Measurements from ENCODE around the gene CDS2.

The CDS2 gene

GRCh38 chr20:5149892-5150225 lies 23.1 kb downstream of the CDS2 start:
- FAIRE-seq: no peak
- no peak for DNase-seq (ENCODE audit: insufficient read length, low spot score)

- DNase-seq (ENCODE audit: insufficient read length, low spot score) (peak; percentile 34), FAIRE-seq (no peak)
These were observed 23.6 kb downstream of the CDS2 start for GRCh38 chr20:5150226-5151076.

GRCh38 chr20:5153152-5153467 lies 26.3 kb downstream of the CDS2 start:
- FAIRE-seq (no peak), DNase-seq (ENCODE audit: insufficient read length, low spot score) (no peak)

- FAIRE-seq (no peak), DNase-seq (ENCODE audit: insufficient read length, low spot score) (no peak)
These were observed 27.1 kb downstream of the CDS2 start for GRCh38 chr20:5153612-5154542.

- FAIRE-seq (no peak), DNase-seq (ENCODE audit: insufficient read length, low spot score) (no peak)
These were observed 27.7 kb downstream of the CDS2 start for GRCh38 chr20:5154543-5154925.

GRCh38 chr20:5155404-5155803 lies 28.6 kb downstream of the CDS2 start:
- FAIRE-seq: no peak
- no peak for DNase-seq (ENCODE audit: insufficient read length, low spot score)

- FAIRE-seq (peak; percentile 91), DNase-seq (ENCODE audit: insufficient read length, low spot score) (peak; percentile 54)
These were observed 30.1 kb downstream of the CDS2 start for GRCh38 chr20:5156675-5157448.

- DNase-seq (ENCODE audit: insufficient read length, low spot score) (no peak), FAIRE-seq (no peak)
These were observed 33.1 kb downstream of the CDS2 start for GRCh38 chr20:5159928-5160327.

GRCh38 chr20:5160882-5161281 lies 34.1 kb downstream of the CDS2 start:
- DNase-seq (ENCODE audit: insufficient read length, low spot score) (no peak), FAIRE-seq (no peak)

- no peak for FAIRE-seq
- DNase-seq (ENCODE audit: insufficient read length, low spot score): no peak
These were observed 34.8 kb downstream of the CDS2 start for GRCh38 chr20:5161536-5162164.

GRCh38 chr20:5164645-5165625 lies 38.1 kb downstream of the CDS2 start:
- DNase-seq (ENCODE audit: insufficient read length, low spot score) (no peak), FAIRE-seq (no peak)

GRCh38 chr20:5168651-5169396 lies 42.0 kb downstream of the CDS2 start:
- DNase-seq (ENCODE audit: insufficient read length, low spot score) (peak; percentile 54), FAIRE-seq (no peak)

GRCh38 chr20:5170341-5170740 lies 43.5 kb downstream of the CDS2 start:
- no peak for DNase-seq (ENCODE audit: insufficient read length, low spot score)
- no peak for FAIRE-seq

GRCh38 chr20:5171064-5171789 lies 44.4 kb downstream of the CDS2 start:
- DNase-seq (ENCODE audit: insufficient read length, low spot score) (no peak), FAIRE-seq (no peak)

GRCh38 chr20:5171790-5172164 lies 45.0 kb downstream of the CDS2 start:
- no peak for FAIRE-seq
- DNase-seq (ENCODE audit: insufficient read length, low spot score): no peak

- DNase-seq (ENCODE audit: insufficient read length, low spot score) (no peak), FAIRE-seq (no peak)
These were observed 45.4 kb downstream of the CDS2 start for GRCh38 chr20:5172167-5172601.

GRCh38 chr20:5172903-5173463 lies 46.2 kb downstream of the CDS2 start:
- FAIRE-seq (no peak), DNase-seq (ENCODE audit: insufficient read length, low spot score) (no peak)

- FAIRE-seq (no peak), DNase-seq (ENCODE audit: insufficient read length, low spot score) (no peak)
These were observed 46.9 kb downstream of the CDS2 start for GRCh38 chr20:5173751-5174150.

Data from HTR-8/SVneo (cell line).